ENCODE data around the gene COQ8B.

Gene COQ8B

GRCh38 chr19:40716482-40717324 is at the start of gene COQ8B, which contains the start of gene ITPKC:
Gene COQ8B, minus strand, starts transcription at chr19:40716886. Its CDS starts 2,254 bp downstream, at chr19:40714632.
Gene ITPKC, plus strand, starts transcription at chr19:40717112. Its CDS starts 24 bp downstream, at chr19:40717136.
- TF ChIP-seq CTCF (IDR thresholded peaks at IDR 0.05) = no peak

- TF ChIP-seq CTCF (IDR thresholded peaks at IDR 0.05) = no peak
These were observed 47.3 kb upstream of the COQ8B start for GRCh38 chr19:40763963-40764362.

- no peak for TF ChIP-seq CTCF (IDR thresholded peaks at IDR 0.05)
These were observed 46.8 kb upstream of the COQ8B start for GRCh38 chr19:40763526-40763925.

- TF ChIP-seq CTCF (IDR thresholded peaks at IDR 0.05) = no peak
These were observed 46.2 kb upstream of the COQ8B start for GRCh38 chr19:40762754-40763470.

GRCh38 chr19:40759352-40759751 is 42.7 kb upstream of the COQ8B start:
- TF ChIP-seq CTCF (IDR thresholded peaks at IDR 0.05) = no peak

GRCh38 chr19:40758491-40758890 is 41.8 kb upstream of the COQ8B start:
- no peak for TF ChIP-seq CTCF (IDR thresholded peaks at IDR 0.05)

- no peak for TF ChIP-seq CTCF (IDR thresholded peaks at IDR 0.05)
These were observed 39.9 kb upstream of the COQ8B start for GRCh38 chr19:40756502-40757110.

Data from LNCAP (cell line).